Neural progenitor cell (in vitro differentiated cells): ENCODE data around the gene RND3.

Experiments
- EZH2 ChIP-seq: fragments of 200-600 bp; sonication (generic); IDR thresholded peaks from 2 replicates; pipeline ENCODE4 v1.6.1; 2017; ENCODE audit warnings: antibody characterized with exemption, mild to moderate bottlenecking, moderate library complexity
- EZH2phosphoT487 ChIP-seq: fragments of 200-600 bp; sonication (generic); IDR thresholded peaks from 2 replicates; pipeline ENCODE4 v1.6.1; 2017; ENCODE audit warnings: antibody characterized with exemption
- TF ChIP-seq, protein P1 (sequence below): fragments of 200-600 bp; sonication (generic); IDR thresholded peaks from 2 replicates; pipeline ENCODE4 v1.5.1; 2017; ENCODE audit warnings: antibody characterized with exemption, mild to moderate bottlenecking

DNA sequence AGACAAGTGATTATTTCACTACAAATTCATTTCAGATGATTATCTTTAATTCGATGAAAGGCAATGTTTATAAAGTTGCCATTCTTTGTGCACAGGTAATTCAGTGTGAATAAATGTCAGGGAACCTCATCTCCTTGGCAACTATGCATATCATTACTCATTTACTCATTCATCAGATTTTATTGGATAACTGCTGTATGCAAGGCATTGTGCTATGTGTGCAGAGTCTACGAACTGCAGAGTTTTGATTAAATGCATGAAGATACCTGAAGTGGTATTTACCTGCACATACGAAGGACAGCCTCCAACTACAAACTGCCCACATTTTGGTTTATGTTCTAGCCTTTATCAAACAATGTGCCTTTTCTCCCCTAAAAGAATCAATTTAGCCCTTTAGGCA, 3.5 kb downstream of the RND3 start:
- TF ChIP-seq, protein P1, sequence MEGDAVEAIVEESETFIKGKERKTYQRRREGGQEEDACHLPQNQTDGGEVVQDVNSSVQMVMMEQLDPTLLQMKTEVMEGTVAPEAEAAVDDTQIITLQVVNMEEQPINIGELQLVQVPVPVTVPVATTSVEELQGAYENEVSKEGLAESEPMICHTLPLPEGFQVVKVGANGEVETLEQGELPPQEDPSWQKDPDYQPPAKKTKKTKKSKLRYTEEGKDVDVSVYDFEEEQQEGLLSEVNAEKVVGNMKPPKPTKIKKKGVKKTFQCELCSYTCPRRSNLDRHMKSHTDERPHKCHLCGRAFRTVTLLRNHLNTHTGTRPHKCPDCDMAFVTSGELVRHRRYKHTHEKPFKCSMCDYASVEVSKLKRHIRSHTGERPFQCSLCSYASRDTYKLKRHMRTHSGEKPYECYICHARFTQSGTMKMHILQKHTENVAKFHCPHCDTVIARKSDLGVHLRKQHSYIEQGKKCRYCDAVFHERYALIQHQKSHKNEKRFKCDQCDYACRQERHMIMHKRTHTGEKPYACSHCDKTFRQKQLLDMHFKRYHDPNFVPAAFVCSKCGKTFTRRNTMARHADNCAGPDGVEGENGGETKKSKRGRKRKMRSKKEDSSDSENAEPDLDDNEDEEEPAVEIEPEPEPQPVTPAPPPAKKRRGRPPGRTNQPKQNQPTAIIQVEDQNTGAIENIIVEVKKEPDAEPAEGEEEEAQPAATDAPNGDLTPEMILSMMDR = no peak
- no peak for TF ChIP-seq EZH2phosphoT487
- TF ChIP-seq EZH2 = no peak
